HG02852 (cell line): ENCODE data around the gene ORAI3.
A peak's percentile ranks its signal among the peaks of the same experiment; 100 is the strongest.

Experiments used
- ATAC-seq: cut with Tn5 transposase; IDR thresholded peaks from one replicate; pipeline ENCODE4 v1.9.1; 2021; ENCODE audit warnings: mild to moderate bottlenecking, moderate library complexity; ENCODE audit not compliant: unreplicated experiment

Gene ORAI3

DNA sequence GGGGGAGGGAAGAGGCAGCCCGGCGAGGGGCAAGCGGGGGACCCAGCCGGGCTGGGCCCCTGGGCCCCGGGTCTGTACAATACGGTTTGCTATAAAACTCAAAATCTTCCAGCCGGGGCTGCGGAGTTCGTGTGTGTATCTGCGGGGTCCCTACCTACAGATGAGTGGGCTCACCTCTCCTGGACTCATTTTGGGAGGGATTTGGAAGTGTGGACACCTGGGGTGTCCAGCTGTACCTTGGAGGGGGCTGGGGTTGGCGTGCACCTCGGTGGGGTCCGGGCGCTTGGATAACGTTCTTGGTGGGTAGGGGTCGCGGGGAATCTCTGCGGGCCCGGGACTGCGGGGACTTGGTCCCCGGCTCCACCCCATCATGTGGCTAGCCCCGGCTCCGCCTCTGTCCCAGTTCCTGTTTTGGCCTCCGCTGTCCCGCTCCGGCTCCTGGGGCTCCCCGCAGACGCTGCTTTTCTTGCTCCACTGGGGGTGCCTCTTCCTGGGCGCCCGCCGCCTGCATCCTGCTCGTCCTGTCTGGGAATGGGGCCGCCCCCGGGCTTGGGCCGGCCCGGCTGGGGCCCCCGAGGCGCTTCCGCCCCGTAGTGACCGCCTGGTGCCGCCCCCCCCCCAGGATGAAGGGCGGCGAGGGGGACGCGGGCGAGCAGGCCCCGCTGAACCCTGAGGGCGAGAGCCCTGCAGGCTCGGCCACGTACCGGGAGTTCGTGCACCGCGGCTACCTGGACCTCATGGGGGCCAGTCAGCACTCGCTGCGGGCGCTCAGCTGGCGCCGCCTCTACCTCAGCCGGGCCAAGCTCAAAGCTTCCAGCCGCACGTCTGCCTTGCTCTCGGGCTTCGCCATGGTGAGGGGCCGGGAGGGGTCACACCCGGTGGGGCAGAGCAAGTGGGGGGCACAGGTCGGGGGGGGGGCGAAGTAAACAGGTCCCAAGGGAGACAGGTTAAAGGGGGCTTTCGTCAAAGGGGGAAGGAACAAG lies at the start of gene ORAI3:
Gene ORAI3, plus strand, starts transcription at position 402 of the 983 bp plus-strand sequence. Its CDS starts 222 bp downstream, at position 624.
- peak; percentile 73 for ATAC-seq

GRCh38 chr16:30899794-30900193 lies 49.1 kb upstream of the ORAI3 start:
- ATAC-seq = no peak

DNA sequence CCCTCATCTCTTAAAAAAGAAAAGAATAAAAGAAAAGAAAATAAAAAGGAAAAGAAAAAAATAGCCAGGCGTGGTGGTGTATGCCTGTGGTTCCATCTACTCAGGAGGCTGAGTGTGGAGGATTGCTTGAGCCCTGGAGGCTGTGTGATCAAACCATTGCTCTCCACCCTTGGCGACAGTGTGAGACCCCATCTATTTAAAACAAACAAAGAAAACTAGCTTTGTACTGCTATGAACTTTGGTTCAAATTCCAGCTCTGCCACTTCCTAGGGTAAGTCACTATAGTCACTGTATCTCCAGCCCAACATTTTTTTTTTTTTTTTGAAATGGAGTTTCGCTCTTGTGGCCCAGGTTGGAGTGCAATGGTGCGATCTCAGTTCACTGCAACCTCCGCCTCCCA lies 48.3 kb upstream of the ORAI3 start:
- no peak for ATAC-seq

GRCh38 chr16:30901201-30902028 lies 47.5 kb upstream of the ORAI3 start:
- no peak for ATAC-seq

GRCh38 chr16:30902029-30902972 lies 46.6 kb upstream of the ORAI3 start:
- peak; percentile 66 for ATAC-seq

GRCh38 chr16:30903002-30903401 lies 45.9 kb upstream of the ORAI3 start:
- ATAC-seq = no peak

- ATAC-seq = no peak
Observed at GRCh38 chr16:30903596-30903995, 45.3 kb upstream of the ORAI3 start.

DNA sequence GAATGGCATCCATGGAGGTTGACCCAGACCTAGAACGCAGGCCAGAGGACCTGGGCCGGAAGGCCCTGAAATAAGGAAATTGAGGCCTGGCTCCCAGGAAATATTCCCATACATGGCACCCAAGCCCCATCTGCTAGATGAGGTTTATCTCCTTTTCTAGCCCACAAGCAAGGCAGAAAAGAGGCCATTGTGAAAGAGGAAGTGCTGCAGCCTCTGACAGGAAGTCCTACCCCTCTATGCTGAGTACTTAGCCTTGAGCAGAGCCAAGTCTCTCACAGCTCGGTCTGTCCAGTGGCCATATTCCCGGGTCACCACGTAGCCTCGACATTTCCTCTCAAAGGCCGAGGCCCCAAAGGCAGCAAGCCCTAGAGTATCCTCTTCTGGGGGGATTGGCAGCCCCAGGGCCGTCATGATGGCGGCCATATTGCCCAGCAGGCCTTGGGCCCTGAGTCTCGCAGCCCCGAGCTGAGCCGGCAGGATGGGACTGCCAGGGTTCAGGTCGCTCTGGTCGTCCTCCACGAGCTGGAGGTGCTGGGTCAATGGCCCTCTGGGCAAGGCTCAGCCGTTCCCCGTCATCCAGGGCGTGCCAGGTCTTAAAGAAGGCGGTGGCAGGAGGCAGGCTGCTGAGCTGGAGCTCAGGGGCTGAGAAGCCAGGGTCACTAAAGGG lies 44.6 kb upstream of the ORAI3 start:
- ATAC-seq = no peak

- no peak for ATAC-seq
Observed at GRCh38 chr16:30907064-30907463, 41.8 kb upstream of the ORAI3 start.

DNA sequence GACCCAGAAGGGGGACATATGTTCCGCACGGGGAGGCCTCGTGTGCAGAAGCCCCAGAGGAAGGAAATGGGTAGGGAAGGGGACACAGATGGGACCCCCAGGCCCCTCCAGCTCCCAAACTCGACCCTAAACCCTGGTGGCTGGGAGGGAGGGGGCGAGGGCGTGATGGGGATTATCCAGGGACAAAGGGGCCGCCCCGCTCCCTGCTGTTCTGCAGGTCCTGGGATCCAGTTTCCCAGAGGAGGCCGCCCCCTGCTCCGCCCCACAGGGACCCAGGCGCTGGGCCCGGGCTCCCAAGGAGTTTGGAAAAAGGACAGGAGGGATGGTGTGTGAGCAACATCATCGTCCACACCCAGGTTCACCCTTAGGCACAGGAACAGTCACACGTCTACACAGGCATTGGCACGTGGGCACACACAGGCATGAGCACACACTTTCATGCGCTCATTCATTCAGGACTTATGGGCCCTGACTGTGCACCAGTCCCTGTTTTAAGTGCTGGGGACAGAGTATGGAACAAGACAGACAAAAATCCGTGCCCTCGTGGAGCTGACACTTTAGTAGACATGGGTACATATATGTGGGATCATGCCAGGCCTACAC lies 38.3 kb upstream of the ORAI3 start:
- ATAC-seq = no peak

GRCh38 chr16:30912794-30913412 lies 36.0 kb upstream of the ORAI3 start:
- no peak for ATAC-seq

GRCh38 chr16:30914830-30915229 lies 34.0 kb upstream of the ORAI3 start:
- ATAC-seq = no peak

GRCh38 chr16:30918614-30919013 lies 30.3 kb upstream of the ORAI3 start:
- ATAC-seq = no peak

- no peak for ATAC-seq
Observed at GRCh38 chr16:30920891-30921290, 28.0 kb upstream of the ORAI3 start.

DNA sequence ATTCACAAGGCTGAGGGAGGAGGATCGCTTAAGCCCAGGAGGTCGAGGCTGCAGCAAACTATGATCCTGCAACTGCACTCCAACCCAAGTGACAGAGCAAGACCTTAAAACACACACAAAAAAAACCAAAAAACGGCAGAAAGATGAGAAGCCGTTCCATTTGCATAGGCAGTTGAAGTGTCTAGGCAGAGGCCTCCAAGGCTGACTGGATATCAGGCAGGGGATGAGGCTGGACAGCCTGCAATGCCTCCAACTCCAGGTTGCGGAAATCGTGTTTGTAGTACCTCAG lies 27.5 kb upstream of the ORAI3 start:
- no peak for ATAC-seq

- no peak for ATAC-seq
Observed at GRCh38 chr16:30921748-30922419, 27.0 kb upstream of the ORAI3 start.

GRCh38 chr16:30922420-30922959 lies 26.4 kb upstream of the ORAI3 start:
- peak; percentile 72 for ATAC-seq

DNA sequence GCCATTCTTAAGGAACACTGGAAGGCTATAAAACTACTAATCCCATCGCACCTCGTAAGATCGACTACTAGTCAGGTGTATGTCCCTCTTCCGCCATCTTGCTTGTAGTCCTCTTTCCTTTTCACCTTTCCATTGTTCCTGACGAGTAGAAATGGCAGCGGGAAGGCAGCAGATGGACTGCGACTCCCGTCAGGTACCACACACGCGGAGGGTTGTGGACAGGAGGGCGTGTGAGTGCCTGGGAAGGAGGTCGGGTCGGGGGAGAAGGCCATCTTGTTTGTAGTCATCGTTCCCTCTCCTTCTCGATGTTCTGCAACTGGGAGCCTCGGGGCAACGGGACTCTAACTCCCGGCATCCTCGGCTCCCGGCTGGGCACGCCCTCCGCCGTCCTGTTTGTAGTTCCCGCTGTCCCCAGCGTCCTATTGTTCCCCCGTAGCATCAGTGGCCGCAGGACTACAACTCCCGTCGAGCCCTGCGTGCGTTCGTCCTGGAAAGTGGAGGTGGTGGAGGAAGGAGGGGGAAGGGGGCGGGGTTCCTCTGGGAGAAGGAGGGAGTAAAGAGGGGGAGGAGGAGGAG lies 25.8 kb upstream of the ORAI3 start:
- peak; percentile 61 for ATAC-seq
